GM18508 (cell line): Measurements from ENCODE around the gene DMPK.
"Not testable (repeated sequence)": the region's sequence is repeated elsewhere in the genome, so short reads cannot be mapped to it uniquely, and the experiment has no call there.

ENCODE experiments used
- ATAC-seq: cut with Tn5 transposase; IDR thresholded peaks from one replicate; pipeline ENCODE4 v1.9.1; 2021; ENCODE audit warnings: moderate number of reproducible peaks; ENCODE audit not compliant: insufficient read depth, unreplicated experiment

Gene DMPK

GRCh38 chr19:45816236-45817009, 34.1 kb upstream of the DMPK start:
- ATAC-seq = no peak

- no peak for ATAC-seq
These were observed 33.4 kb upstream of the DMPK start for GRCh38 chr19:45815481-45816216.

GRCh38 chr19:45814851-45815480, 32.7 kb upstream of the DMPK start, which contains the start of gene RSPH6A:
TSS of gene RSPH6A (minus strand) at chr19:45815308. CDS start at chr19:45815176, 132 bp downstream.
- no peak for ATAC-seq

GRCh38 chr19:45814166-45814780, 32.0 kb upstream of the DMPK start:
- no peak for ATAC-seq

GRCh38 chr19:45812297-45812696, 30.0 kb upstream of the DMPK start:
- ATAC-seq = no peak

- no peak for ATAC-seq
These were observed 27.4 kb upstream of the DMPK start for GRCh38 chr19:45809643-45810159.

- ATAC-seq = no peak
These were observed 23.4 kb upstream of the DMPK start for GRCh38 chr19:45805719-45806118.

GRCh38 chr19:45804959-45805230, 22.6 kb upstream of the DMPK start:
- ATAC-seq = no peak

- ATAC-seq = no peak
These were observed 22.1 kb upstream of the DMPK start for GRCh38 chr19:45804140-45804958.

GRCh38 chr19:45801603-45802175, 19.4 kb upstream of the DMPK start:
- ATAC-seq = no peak

GRCh38 chr19:45800070-45800553, 17.8 kb upstream of the DMPK start:
- ATAC-seq = no peak

GRCh38 chr19:45799541-45799940, 17.3 kb upstream of the DMPK start:
- not testable (repeated sequence) for ATAC-seq

GRCh38 chr19:45798995-45799517, 16.8 kb upstream of the DMPK start:
- no peak for ATAC-seq

- no peak for ATAC-seq
These were observed 12.3 kb upstream of the DMPK start for GRCh38 chr19:45794627-45795026.

- no peak for ATAC-seq
These were observed 11.6 kb upstream of the DMPK start for GRCh38 chr19:45793876-45794275.

- ATAC-seq = no peak
These were observed 10.9 kb upstream of the DMPK start for GRCh38 chr19:45793178-45793564.

- no peak for ATAC-seq
These were observed 10.3 kb upstream of the DMPK start, which contains the start of gene DMWD for GRCh38 chr19:45792470-45793177. TSS of gene DMWD (minus strand) at chr19:45792845. CDS start at chr19:45792756, 89 bp downstream.

- ATAC-seq = no peak
These were observed 9.6 kb upstream of the DMPK start for GRCh38 chr19:45791744-45792469.
